Inflammatory macrophage treated with lipopolysaccharide for 1 hour (primary cell): ENCODE results near the gene ADK.
"Not testable (repeated sequence)": the region's sequence is repeated elsewhere in the genome, so short reads cannot be mapped to it uniquely, and the experiment has no call there.

ENCODE experiments used
- DNase-seq, 2 donors: peaks; one replicate each; pipeline ENCODE4 v3.0.0-alpha.2; 2020 to 2022

Gene ADK

GRCh38 chr10:74244097-74244685 is 93.2 kb downstream of the ADK start:
- DNase-seq = peak; percentile 20 to 78

GRCh38 chr10:74244807-74245206 is 93.8 kb downstream of the ADK start:
- no peak for DNase-seq

- no peak for DNase-seq
Measured at GRCh38 chr10:74246495-74246894, 95.5 kb downstream of the ADK start.

- no peak for DNase-seq
Measured at GRCh38 chr10:74249865-74250264, 98.8 kb downstream of the ADK start.

- DNase-seq = peak in 1 of 2 donors; percentile 49
Measured at GRCh38 chr10:74255214-74255613, 104.2 kb downstream of the ADK start.

- peak; percentile 61 to 62 for DNase-seq
Measured at GRCh38 chr10:74255888-74256357, 104.9 kb downstream of the ADK start.

GRCh38 chr10:74262856-74263255 is 111.8 kb downstream of the ADK start:
- no peak for DNase-seq

GRCh38 chr10:74263996-74264395 is 113.0 kb downstream of the ADK start:
- no peak for DNase-seq

- DNase-seq = no peak
Measured at GRCh38 chr10:74272288-74272687, 121.3 kb downstream of the ADK start.

GRCh38 chr10:74275755-74276290 is 124.8 kb downstream of the ADK start:
- no peak for DNase-seq

- no peak for DNase-seq
Measured at GRCh38 chr10:74276416-74276815, 125.4 kb downstream of the ADK start.

GRCh38 chr10:74282151-74282847 is 131.3 kb downstream of the ADK start:
- DNase-seq = no peak

- DNase-seq = no peak
Measured at GRCh38 chr10:74282848-74283210, 131.8 kb downstream of the ADK start.

- DNase-seq = no peak
Measured at GRCh38 chr10:74289188-74289587, 138.2 kb downstream of the ADK start.

GRCh38 chr10:74289951-74290350 is 138.9 kb downstream of the ADK start:
- DNase-seq = no peak

- no peak for DNase-seq
Measured at GRCh38 chr10:74290708-74291107, 139.7 kb downstream of the ADK start.

GRCh38 chr10:74292871-74293427 is 141.9 kb downstream of the ADK start:
- DNase-seq = no peak

- DNase-seq = no peak
Measured at GRCh38 chr10:74293686-74294371, 142.8 kb downstream of the ADK start.

- no peak for DNase-seq
Measured at GRCh38 chr10:74297389-74298080, 146.5 kb downstream of the ADK start.

- not testable (repeated sequence) for DNase-seq
Measured at GRCh38 chr10:74300074-74300621, 149.1 kb downstream of the ADK start.

- DNase-seq = peak; percentile 65 to 69
Measured at GRCh38 chr10:74300666-74301065, 149.6 kb downstream of the ADK start.

- no peak for DNase-seq
Measured at GRCh38 chr10:74305730-74306129, 154.7 kb downstream of the ADK start.
